NCI-H2107 (cell line): ENCODE data around the gene GATA3.

Source experiments
- DNase-seq: peaks from one replicate; lab custom pipeline; 2025; lab: John Stamatoyannopoulos, UW

GATA3 gene

GRCh38 chr10:8064436-8064835 is 9.9 kb downstream of the GATA3 start:
- no peak for DNase-seq

- no peak for DNase-seq
Measured at GRCh38 chr10:8065651-8066050, 11.2 kb downstream of the GATA3 start.

- DNase-seq: no peak
Measured at GRCh38 chr10:8066124-8066523, 11.6 kb downstream of the GATA3 start.

GRCh38 chr10:8066797-8067196 is 12.3 kb downstream of the GATA3 start:
- no peak for DNase-seq

- DNase-seq: no peak
Measured at GRCh38 chr10:8069108-8069507, 14.6 kb downstream of the GATA3 start.

GRCh38 chr10:8069627-8070026 is 15.1 kb downstream of the GATA3 start:
- no peak for DNase-seq

- no peak for DNase-seq
Measured at GRCh38 chr10:8070440-8070839, 16.0 kb downstream of the GATA3 start.

- DNase-seq: no peak
Measured at GRCh38 chr10:8071006-8071405, 16.5 kb downstream of the GATA3 start.

GRCh38 chr10:8071666-8072065 is 17.2 kb downstream of the GATA3 start:
- no peak for DNase-seq

- DNase-seq: no peak
Measured at GRCh38 chr10:8072211-8072610, 17.7 kb downstream of the GATA3 start.

GRCh38 chr10:8073691-8074416 is 19.4 kb downstream of the GATA3 start:
- no peak for DNase-seq

- no peak for DNase-seq
Measured at GRCh38 chr10:8074881-8075280, 20.4 kb downstream of the GATA3 start.

- DNase-seq: no peak
Measured at GRCh38 chr10:8075282-8076260, 21.1 kb downstream of the GATA3 start.

- no peak for DNase-seq
Measured at GRCh38 chr10:8076933-8077332, 22.4 kb downstream of the GATA3 start.

- DNase-seq: no peak
Measured at GRCh38 chr10:8078027-8078426, 23.5 kb downstream of the GATA3 start.

GRCh38 chr10:8079126-8079525 is 24.6 kb downstream of the GATA3 start:
- no peak for DNase-seq

GRCh38 chr10:8084799-8085198 is 30.3 kb downstream of the GATA3 start:
- no peak for DNase-seq

- no peak for DNase-seq
Measured at GRCh38 chr10:8085251-8085650, 30.8 kb downstream of the GATA3 start.

- no peak for DNase-seq
Measured at GRCh38 chr10:8086315-8086714, 31.8 kb downstream of the GATA3 start.

GRCh38 chr10:8088504-8088903 is 34.0 kb downstream of the GATA3 start:
- DNase-seq: no peak

GRCh38 chr10:8092428-8092827 is 37.9 kb downstream of the GATA3 start:
- no peak for DNase-seq

- no peak for DNase-seq
Measured at GRCh38 chr10:8095959-8096358, 41.5 kb downstream of the GATA3 start.

GRCh38 chr10:8096931-8097330 is 42.4 kb downstream of the GATA3 start:
- DNase-seq: no peak
